Measurements from ENCODE around the gene SLC9A9. TPM values are rescaled to one million over a fixed set of nuclear protein-coding genes. Genes with fewer than 3 reads are reported as not detected.

Gene SLC9A9
- total RNA-seq, 4 donors from 2014 or later = 15.1 to 41.1 (median 20.7) TPM

- TF ChIP-seq, protein P1, sequence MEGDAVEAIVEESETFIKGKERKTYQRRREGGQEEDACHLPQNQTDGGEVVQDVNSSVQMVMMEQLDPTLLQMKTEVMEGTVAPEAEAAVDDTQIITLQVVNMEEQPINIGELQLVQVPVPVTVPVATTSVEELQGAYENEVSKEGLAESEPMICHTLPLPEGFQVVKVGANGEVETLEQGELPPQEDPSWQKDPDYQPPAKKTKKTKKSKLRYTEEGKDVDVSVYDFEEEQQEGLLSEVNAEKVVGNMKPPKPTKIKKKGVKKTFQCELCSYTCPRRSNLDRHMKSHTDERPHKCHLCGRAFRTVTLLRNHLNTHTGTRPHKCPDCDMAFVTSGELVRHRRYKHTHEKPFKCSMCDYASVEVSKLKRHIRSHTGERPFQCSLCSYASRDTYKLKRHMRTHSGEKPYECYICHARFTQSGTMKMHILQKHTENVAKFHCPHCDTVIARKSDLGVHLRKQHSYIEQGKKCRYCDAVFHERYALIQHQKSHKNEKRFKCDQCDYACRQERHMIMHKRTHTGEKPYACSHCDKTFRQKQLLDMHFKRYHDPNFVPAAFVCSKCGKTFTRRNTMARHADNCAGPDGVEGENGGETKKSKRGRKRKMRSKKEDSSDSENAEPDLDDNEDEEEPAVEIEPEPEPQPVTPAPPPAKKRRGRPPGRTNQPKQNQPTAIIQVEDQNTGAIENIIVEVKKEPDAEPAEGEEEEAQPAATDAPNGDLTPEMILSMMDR (IDR thresholded peaks at IDR 0.05; ENCODE audit: low read depth) = no peak
These were observed 94.8 kb downstream of the SLC9A9 start for GRCh38 chr3:143753456-143753855.

DNA sequence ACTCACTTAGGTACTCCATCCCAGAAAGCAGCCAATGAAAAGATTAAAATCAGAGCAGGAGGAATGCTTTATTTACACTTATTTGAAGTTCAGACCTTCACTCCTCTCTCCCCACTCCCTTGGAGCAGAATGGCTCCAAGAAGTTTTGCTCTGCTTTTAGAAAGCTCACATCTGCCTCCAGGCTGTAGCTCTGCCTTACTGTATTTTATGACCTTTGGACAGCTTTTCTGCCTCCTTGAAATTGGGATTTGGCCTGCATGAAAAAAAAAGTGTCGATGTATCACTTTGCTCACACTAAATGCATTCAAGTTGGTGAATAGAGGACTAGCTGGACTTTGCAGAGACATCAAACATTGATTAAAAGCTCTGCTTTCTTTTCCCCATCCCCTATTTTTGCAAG is 95.3 kb downstream of the SLC9A9 start:
- TF ChIP-seq, protein P1 (IDR thresholded peaks at IDR 0.05; ENCODE audit: low read depth) = no peak

- TF ChIP-seq, protein P1 (IDR thresholded peaks at IDR 0.05; ENCODE audit: low read depth) = no peak
These were observed 96.6 kb downstream of the SLC9A9 start for GRCh38 chr3:143751643-143752178.

- TF ChIP-seq, protein P1 (IDR thresholded peaks at IDR 0.05; ENCODE audit: low read depth) = no peak
These were observed 97.4 kb downstream of the SLC9A9 start for GRCh38 chr3:143750841-143751240.

- TF ChIP-seq, protein P1 (IDR thresholded peaks at IDR 0.05; ENCODE audit: low read depth) = no peak
These were observed 98.3 kb downstream of the SLC9A9 start for GRCh38 chr3:143749926-143750325.

DNA sequence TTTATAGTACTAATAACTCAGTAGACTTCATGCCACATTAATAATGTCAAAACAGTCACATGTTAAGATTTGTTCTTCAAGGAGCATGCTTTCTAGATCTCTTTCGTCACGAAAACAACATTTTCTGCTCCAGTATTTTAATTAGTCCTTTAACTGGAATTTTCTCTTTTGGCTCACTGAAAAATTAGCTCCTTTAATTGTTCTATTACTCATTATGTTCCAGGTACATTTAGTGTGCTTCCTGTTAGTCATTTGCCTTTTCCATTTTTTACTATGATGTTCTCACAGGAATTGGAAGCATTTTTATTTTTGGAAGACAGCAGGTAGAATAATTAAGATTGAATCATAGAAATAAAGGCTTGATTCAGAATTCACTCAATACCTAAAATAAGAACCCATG is 111.2 kb downstream of the SLC9A9 start:
- TF ChIP-seq, protein P1 (IDR thresholded peaks at IDR 0.05; ENCODE audit: low read depth) = no peak

- TF ChIP-seq, protein P1 (IDR thresholded peaks at IDR 0.05; ENCODE audit: low read depth) = no peak
These were observed 111.9 kb downstream of the SLC9A9 start for GRCh38 chr3:143736205-143736997.
